Gastroesophageal sphincter (tissue), 3 donors: Measurements from ENCODE around the gene PCNT.

ENCODE experiments used
- CTCF ChIP-seq, 4 experiments: fragments of 200-600 bp in 2 of 4; fragments of 450-650 bp in 2 of 4; sonication (generic) in 1 of 4; IDR thresholded peaks; one replicate each; pipeline ENCODE4 v1.5.1; 2017 to 2019; ENCODE audit warnings: antibody characterized with exemption in 4 of 4, mild to moderate bottlenecking in 2 of 4, moderate library complexity in 2 of 4
- EP300 ChIP-seq: sonication (generic); formaldehyde crosslinking; IDR thresholded peaks from one replicate; pipeline ENCODE4 v1.6.1; 2017; ENCODE audit warnings: antibody characterized with exemption, mild to moderate bottlenecking
- POLR2AphosphoS5 ChIP-seq: sonication (generic); formaldehyde crosslinking; IDR thresholded peaks from one replicate; pipeline ENCODE4 v1.6.1; 2017; ENCODE audit warnings: antibody characterized with exemption

- TF ChIP-seq POLR2AphosphoS5 (no peak), CTCF (IDR thresholded peaks at IDR 0.05) (no peak), EP300 (no peak)
These were observed 26.4 kb upstream of the PCNT start for GRCh38 chr21:46297338-46298271.
